Putamen (tissue), 1 donor: ENCODE data around the gene SLC13A4.
"Not testable (repeated sequence)": the region's sequence is repeated elsewhere in the genome, so short reads cannot be mapped to it uniquely, and the experiment has no call there.

Experiments
- DNase-seq: peaks from one replicate; pipeline ENCODE4 v3.0.0-alpha.2; 2016; ENCODE audit warnings: low spot score

SLC13A4 gene

GRCh38 chr7:135692055-135692454 is 35.9 kb downstream of the SLC13A4 start:
- no peak for DNase-seq

- DNase-seq: no peak
These were observed 37.4 kb downstream of the SLC13A4 start for GRCh38 chr7:135690566-135690965.

- DNase-seq: no peak
These were observed 40.5 kb downstream of the SLC13A4 start for GRCh38 chr7:135687466-135687865.

GRCh38 chr7:135685306-135686084 is 42.5 kb downstream of the SLC13A4 start:
- DNase-seq: no peak

- DNase-seq: no peak
These were observed 43.3 kb downstream of the SLC13A4 start for GRCh38 chr7:135684699-135685098.

- no peak for DNase-seq
These were observed 43.9 kb downstream of the SLC13A4 start for GRCh38 chr7:135684136-135684535.

GRCh38 chr7:135683609-135684008 is 44.4 kb downstream of the SLC13A4 start:
- no peak for DNase-seq

GRCh38 chr7:135682191-135682590 is 45.8 kb downstream of the SLC13A4 start:
- DNase-seq: no peak

GRCh38 chr7:135681762-135682161 is 46.2 kb downstream of the SLC13A4 start:
- DNase-seq: no peak

GRCh38 chr7:135678612-135679575 is 49.1 kb downstream of the SLC13A4 start:
- DNase-seq: no peak

- no peak for DNase-seq
These were observed 54.7 kb downstream of the SLC13A4 start for GRCh38 chr7:135673360-135673706.

- DNase-seq: peak; percentile 40
These were observed 55.2 kb downstream of the SLC13A4 start for GRCh38 chr7:135672560-135673359.

- DNase-seq: no peak
These were observed 57.8 kb downstream of the SLC13A4 start for GRCh38 chr7:135670179-135670578.

GRCh38 chr7:135669774-135670173 is 58.2 kb downstream of the SLC13A4 start:
- DNase-seq: no peak

- DNase-seq: peak; percentile 13
These were observed 59.1 kb downstream of the SLC13A4 start for GRCh38 chr7:135668852-135669395.

- not testable (repeated sequence) for DNase-seq
These were observed 60.4 kb downstream of the SLC13A4 start for GRCh38 chr7:135667626-135668025.

GRCh38 chr7:135666846-135667245 is 61.1 kb downstream of the SLC13A4 start:
- DNase-seq: no peak

GRCh38 chr7:135666156-135666555 is 61.8 kb downstream of the SLC13A4 start:
- no peak for DNase-seq

GRCh38 chr7:135665042-135665441 is 62.9 kb downstream of the SLC13A4 start:
- no peak for DNase-seq

- no peak for DNase-seq
These were observed 63.9 kb downstream of the SLC13A4 start for GRCh38 chr7:135664046-135664589.

- DNase-seq: peak; percentile 94
These were observed 65.4 kb downstream of the SLC13A4 start, which contains the start of gene STMP1 for GRCh38 chr7:135662373-135663114. Gene STMP1, plus strand, starts transcription at chr7:135662514.
